HG03378 (cell line): ENCODE measurements around the gene CRIM1.

Experiments used
- ATAC-seq: cut with Tn5 transposase; IDR thresholded peaks from one replicate; pipeline ENCODE4 v1.9.1; 2021; ENCODE audit warnings: mild to moderate bottlenecking, moderate library complexity; ENCODE audit not compliant: unreplicated experiment

Gene CRIM1

DNA sequence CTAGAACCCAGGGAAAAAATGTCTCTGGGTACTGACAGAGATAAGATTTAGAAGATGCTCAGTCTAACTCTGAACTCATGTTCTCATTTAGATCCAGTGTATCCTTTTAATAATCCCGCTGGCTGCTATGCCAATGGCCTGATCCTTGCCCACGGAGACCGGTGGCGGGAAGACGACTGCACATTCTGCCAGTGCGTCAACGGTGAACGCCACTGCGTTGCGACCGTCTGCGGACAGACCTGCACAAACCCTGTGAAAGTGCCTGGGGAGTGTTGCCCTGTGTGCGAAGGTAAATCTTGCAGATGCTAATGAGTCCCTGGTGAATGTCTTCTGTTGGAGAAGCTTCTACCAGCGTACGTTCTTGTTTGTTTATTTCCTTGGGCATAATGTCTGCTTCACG, 123.8 kb downstream of the CRIM1 start:
- ATAC-seq: no peak

GRCh38 chr2:36480028-36480427, 124.5 kb downstream of the CRIM1 start:
- ATAC-seq: no peak

DNA sequence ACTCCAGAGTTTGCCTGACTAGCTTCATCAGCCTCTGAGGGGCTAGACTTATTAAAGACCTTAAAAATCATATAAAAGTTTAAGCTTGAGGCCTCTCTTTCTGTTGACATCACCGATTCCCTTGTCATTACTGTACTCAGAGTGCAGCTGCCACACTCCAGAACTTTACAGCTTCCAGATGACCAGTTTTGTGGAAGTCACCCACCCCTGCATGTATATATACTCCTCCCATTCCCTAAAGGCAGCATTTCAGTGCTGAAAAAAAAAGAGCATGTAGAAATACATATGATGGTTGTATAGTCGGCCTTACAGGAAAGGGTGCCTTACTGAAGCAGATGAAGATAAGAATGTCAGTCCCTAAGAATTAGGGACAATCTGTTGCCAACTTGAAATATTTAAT, 125.1 kb downstream of the CRIM1 start:
- ATAC-seq: no peak

GRCh38 chr2:36481709-36482108, 126.1 kb downstream of the CRIM1 start:
- ATAC-seq: no peak

- no peak for ATAC-seq
Measured at GRCh38 chr2:36482576-36483214, 127.1 kb downstream of the CRIM1 start.

- no peak for ATAC-seq
Measured at GRCh38 chr2:36483290-36483689, 127.7 kb downstream of the CRIM1 start.

- ATAC-seq: no peak
Measured at GRCh38 chr2:36484454-36484853, 128.9 kb downstream of the CRIM1 start.

- ATAC-seq: no peak
Measured at GRCh38 chr2:36485521-36485920, 129.9 kb downstream of the CRIM1 start.

DNA sequence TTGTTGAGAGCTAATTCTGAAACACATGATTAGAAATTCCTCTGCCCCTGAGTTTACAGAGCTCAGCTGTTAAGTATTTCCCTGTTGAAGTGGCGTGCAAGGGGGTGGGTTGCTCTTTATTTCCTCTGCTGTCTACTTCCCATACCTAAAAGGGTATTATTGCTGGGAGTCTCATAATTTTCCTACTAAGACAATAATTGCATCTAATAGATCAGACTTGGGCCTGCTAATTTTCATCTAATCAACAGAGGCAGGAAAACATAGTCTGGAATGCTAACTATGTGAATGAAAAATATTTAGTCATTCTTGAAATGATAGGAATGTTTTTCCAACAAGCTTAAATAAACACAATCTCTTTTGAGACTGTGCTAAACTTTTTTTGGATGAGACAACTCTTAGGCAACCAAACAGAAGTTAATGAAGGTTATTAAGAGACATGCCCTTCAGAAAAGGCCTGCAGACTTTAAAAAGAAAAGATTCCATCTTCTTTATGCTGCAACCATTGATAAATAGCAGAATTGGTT, 131.0 kb downstream of the CRIM1 start:
- ATAC-seq: no peak

DNA sequence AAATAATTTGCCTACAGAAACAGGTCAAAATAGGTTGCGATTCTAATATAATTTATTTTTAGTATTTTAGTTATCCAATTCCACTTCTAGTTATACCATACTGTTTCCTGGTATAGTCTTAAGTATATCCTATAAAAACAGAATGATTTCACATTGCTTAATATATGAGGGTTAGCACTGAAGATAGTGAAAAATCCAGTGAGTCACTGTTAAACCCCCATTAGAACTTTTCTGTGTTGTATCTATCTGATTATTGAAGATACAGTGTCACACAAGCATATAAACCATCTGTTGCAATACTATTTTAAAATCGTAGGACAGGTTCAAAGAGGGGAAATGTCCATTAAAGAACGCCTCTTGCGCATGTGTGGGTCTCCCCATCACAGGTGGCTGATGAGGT, 132.4 kb downstream of the CRIM1 start:
- no peak for ATAC-seq

GRCh38 chr2:36489281-36489680, 133.7 kb downstream of the CRIM1 start:
- ATAC-seq: no peak

DNA sequence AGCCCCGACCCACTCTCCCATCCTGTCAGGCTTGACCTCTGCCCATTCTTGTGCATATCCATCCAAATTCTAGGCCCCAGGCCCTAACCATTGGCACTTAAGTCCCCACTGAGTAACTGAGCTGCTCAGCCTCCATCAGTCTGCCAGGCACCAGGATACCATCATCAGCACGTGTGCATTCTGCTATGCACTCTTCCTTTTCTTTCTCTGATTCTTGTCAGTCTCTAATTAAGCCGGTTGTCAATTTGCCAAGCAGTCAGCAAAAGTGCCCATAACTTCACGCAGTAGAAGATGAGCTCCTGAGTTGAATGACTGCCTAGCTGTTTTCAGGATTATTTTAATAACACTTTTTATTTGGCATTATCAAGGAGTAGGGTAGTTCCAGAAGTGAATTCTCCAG, 135.2 kb downstream of the CRIM1 start:
- no peak for ATAC-seq

GRCh38 chr2:36492216-36492945, 136.8 kb downstream of the CRIM1 start:
- no peak for ATAC-seq

DNA sequence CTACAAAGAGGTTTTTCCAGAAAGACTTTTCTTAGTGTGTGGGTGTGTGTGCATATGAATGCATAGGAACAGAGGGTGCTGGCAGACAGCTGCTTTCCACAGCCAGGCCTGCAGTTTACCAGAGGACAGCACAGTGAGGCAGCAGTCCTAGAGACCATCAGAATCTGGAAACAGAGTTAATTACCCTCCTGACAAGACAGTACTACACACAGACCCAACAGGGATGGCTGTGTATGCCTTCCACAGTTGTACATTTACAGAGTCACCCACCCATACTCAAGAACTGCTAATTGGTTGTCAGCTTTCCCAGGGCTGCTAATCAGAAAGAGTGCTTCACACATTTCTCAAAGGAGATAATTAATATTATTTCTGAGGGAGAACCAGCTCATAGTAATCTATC, 137.7 kb downstream of the CRIM1 start:
- no peak for ATAC-seq

DNA sequence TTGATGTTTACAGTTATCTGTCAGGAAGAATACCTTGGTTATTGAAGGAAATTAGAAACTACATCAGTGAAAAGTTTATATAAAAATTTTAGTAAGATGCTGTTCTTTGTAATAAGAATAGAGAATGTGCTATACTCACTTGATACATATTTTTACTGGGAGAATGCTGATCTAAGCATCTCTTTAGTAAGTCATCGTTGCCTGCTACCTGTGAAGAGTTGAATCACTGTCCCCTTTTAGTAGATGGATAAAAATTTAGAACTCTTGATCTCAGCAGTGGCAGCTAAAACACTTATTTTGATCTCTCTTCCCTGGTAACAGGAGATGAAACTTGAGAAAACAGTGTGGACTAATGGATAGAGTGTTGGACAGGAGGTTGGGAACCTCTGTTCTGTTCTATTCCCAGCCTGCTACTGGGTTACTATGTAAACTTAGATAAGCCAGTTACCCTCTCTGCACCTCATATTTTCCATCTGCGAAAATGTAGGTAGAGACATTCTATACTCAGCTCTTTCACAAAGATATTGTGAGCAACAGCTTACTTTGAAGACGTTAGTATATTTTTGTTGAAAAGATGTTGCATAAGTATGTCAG, 142.1 kb downstream of the CRIM1 start:
- ATAC-seq: no peak

DNA sequence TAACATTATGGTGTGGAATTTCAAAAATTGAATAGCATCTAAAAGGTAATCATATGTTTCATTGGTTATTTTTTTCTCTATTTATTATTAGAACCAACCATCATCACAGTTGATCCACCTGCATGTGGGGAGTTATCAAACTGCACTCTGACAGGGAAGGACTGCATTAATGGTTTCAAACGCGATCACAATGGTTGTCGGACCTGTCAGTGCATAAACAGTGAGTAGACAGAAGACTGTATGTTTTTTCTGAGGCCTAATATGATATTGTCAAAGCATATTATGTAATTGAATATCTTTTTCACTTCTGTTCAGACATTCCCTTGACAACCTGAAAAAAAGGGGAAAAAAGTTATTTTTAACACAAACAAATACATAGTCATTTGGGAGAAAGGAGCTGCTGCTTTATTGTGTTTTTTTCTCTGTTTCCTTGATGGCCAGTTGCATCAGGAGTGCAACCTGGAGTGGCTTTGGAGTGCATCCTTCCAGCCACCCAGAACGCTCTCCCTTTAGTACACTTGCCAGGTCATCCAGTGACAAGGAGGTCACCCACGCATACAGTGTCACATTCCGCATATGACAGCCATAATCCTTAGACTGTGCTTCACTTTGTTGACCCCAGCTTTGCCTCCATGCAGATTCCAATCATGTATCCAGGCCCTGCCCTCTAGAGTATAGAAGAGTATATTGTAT, 143.7 kb downstream of the CRIM1 start:
- ATAC-seq: no peak

DNA sequence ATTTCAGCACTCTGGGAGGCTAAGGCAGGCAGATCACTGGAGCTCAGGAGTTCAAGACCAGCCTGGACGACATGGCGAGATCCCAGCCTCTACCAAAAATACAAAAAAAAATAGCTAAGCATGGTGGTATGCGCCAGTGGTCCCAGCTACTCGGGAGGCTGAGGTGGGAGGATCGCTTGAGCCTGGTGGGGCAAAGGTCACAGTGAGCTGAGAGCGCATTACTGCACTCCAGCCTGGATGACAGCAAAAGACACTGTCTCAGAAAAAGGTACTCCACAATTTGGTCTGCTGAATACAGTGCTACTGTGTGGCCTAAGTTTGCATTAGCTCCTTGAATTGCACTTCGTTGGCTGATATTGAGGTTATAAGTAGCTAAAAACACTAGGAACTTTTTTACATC, 144.5 kb downstream of the CRIM1 start:
- ATAC-seq: no peak

- no peak for ATAC-seq
Measured at GRCh38 chr2:36502081-36502480, 146.5 kb downstream of the CRIM1 start.

- ATAC-seq: peak; percentile 89
Measured at GRCh38 chr2:36507408-36507812, 151.8 kb downstream of the CRIM1 start.

DNA sequence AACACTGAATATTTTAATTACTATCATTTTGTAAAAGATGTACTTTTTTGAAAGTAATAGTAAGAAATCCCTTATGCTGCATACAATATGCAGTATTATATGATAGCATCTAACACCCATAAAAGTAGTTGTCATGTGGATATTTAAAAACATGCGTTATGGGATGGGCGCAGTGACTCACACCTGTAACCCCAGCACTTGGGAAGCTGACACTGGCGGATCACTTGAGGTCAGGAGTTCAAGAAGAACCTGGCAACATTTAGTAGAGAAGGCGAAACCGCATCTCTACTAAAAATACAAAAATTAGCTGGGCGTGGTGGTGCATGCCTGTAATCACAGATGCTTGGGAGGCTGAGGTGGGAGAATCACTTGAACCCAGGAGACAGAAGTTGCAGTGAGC, 153.5 kb downstream of the CRIM1 start:
- no peak for ATAC-seq

- no peak for ATAC-seq
Measured at GRCh38 chr2:36511858-36512603, 156.5 kb downstream of the CRIM1 start.
